ENCODE data around the gene TDRD3. TPM values are rescaled to one million over a fixed set of nuclear protein-coding genes. Genes with fewer than 3 reads are reported as not detected.

Gene TDRD3
- polyA plus RNA-seq, 1 donor, result 27.0 TPM

GRCh38 chr13:60603049-60603448 is 206.0 kb downstream of the TDRD3 start:
- Histone ChIP-seq H3K4me1 (ENCODE audit: control insufficient read depth, insufficient read depth, low read length) (no peaks in the 10 kb centered on the region), H3K27me3 (ENCODE audit: control insufficient read depth, insufficient read depth, low read length) (no peaks in the 10 kb centered on the region), H3K27ac (ENCODE audit: low read length) (no peak overlapping the region), H3K9me3 (ENCODE audit: control insufficient read depth, low read depth, low read length) (no peaks in the 10 kb centered on the region), H3K36me3 (ENCODE audit: control insufficient read depth, insufficient read depth, low read length) (no peaks in the 10 kb centered on the region), H3K4me3 (ENCODE audit: low read length) (no peak overlapping the region)
- no peak for DNase-seq
- WGBS (ENCODE audit: insufficient coverage, low lambda C conversion rate), result no CpG with 5 or more reads among the region's 2 CpGs

GRCh38 chr13:60604058-60604457 is 207.0 kb downstream of the TDRD3 start:
- Histone ChIP-seq H3K9me3 (ENCODE audit: control insufficient read depth, low read depth, low read length) (no peaks in the 10 kb centered on the region), H3K27ac (ENCODE audit: low read length) (no peak overlapping the region), H3K27me3 (ENCODE audit: control insufficient read depth, insufficient read depth, low read length) (no peaks in the 10 kb centered on the region), H3K36me3 (ENCODE audit: control insufficient read depth, insufficient read depth, low read length) (no peaks in the 10 kb centered on the region), H3K4me1 (ENCODE audit: control insufficient read depth, insufficient read depth, low read length) (no peaks in the 10 kb centered on the region), H3K4me3 (ENCODE audit: low read length) (no peak overlapping the region)
- DNase-seq, result no peak
- no CpG with 5 or more reads among the region's 6 CpGs for WGBS (ENCODE audit: insufficient coverage, low lambda C conversion rate)

DNA sequence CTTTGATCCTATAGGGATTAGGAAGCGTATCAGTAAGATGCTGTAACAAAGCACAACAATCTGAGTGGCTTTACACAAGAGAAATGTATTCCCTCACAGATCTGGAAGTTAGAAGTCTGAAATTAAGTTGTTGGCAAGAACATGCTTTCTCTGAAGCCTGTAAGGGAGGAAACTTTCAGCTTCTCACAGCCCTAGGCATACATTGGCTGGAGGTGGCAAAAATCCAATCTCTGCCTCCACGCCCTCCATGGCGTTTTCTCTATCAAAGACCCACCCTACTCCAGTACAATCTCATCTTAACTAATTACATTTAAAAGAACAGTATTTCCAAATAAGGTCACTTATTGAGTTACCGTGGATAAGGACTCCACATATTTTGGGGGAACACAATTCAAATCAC is 211.9 kb downstream of the TDRD3 start:
- Histone ChIP-seq H3K27me3 (ENCODE audit: control insufficient read depth, insufficient read depth, low read length) (no peaks in the 10 kb centered on the region), H3K9me3 (ENCODE audit: control insufficient read depth, low read depth, low read length) (no peaks in the 10 kb centered on the region), H3K4me1 (ENCODE audit: control insufficient read depth, insufficient read depth, low read length) (no peaks in the 10 kb centered on the region), H3K36me3 (ENCODE audit: control insufficient read depth, insufficient read depth, low read length) (no peaks in the 10 kb centered on the region), H3K27ac (ENCODE audit: low read length) (no peak overlapping the region), H3K4me3 (ENCODE audit: low read length) (no peak overlapping the region)
- DNase-seq, result no peak
- 100% methylated on average over 1 of the region's 4 CpGs for WGBS (ENCODE audit: insufficient coverage, low lambda C conversion rate)

GRCh38 chr13:60611523-60611922 is 214.5 kb downstream of the TDRD3 start:
- H3K9me3 ChIP-seq (ENCODE audit: control insufficient read depth, low read depth, low read length), result no peaks in the 10 kb centered on the region
- DNase-seq, result no peak
- no peak overlapping the region for H3K4me3 ChIP-seq (ENCODE audit: low read length)
- H3K36me3 ChIP-seq (ENCODE audit: control insufficient read depth, insufficient read depth, low read length), result no peaks in the 10 kb centered on the region
- H3K27me3 ChIP-seq (ENCODE audit: control insufficient read depth, insufficient read depth, low read length), result no peaks in the 10 kb centered on the region
- no peaks in the 10 kb centered on the region for H3K4me1 ChIP-seq (ENCODE audit: control insufficient read depth, insufficient read depth, low read length)
- WGBS (ENCODE audit: insufficient coverage, low lambda C conversion rate), result 100% methylated on average over 1 of the region's 2 CpGs
- no peak overlapping the region for H3K27ac ChIP-seq (ENCODE audit: low read length)

DNA sequence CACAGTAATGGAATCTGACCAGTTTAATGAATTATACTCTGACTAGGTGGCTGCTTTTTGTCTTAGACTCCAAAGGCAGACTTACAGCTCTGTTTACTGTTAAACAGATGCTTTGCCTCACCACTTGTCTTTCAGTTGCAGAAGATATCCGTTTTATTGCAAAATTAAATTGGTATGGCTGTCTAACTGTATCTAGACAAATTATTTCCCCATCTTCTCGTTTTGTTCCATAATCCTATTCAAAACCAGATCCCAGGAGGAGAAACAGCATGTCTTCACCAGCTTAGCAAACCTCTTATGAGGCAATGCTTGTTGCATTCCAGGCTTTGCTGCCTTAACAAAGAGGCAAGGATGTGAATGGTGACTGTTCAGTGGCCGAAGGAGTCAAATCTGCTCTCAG is 215.6 kb downstream of the TDRD3 start:
- H3K27me3 ChIP-seq (ENCODE audit: control insufficient read depth, insufficient read depth, low read length), result no peaks in the 10 kb centered on the region
- H3K9me3 ChIP-seq (ENCODE audit: control insufficient read depth, low read depth, low read length), result no peaks in the 10 kb centered on the region
- no peak for DNase-seq
- 53% methylated on average over 2 of the region's 3 CpGs for WGBS (ENCODE audit: insufficient coverage, low lambda C conversion rate)
- H3K36me3 ChIP-seq (ENCODE audit: control insufficient read depth, insufficient read depth, low read length), result no peaks in the 10 kb centered on the region
- no peak overlapping the region for H3K4me3 ChIP-seq (ENCODE audit: low read length)
- no peak overlapping the region for H3K27ac ChIP-seq (ENCODE audit: low read length)
- H3K4me1 ChIP-seq (ENCODE audit: control insufficient read depth, insufficient read depth, low read length), result no peaks in the 10 kb centered on the region

GRCh38 chr13:60613080-60613479 is 216.1 kb downstream of the TDRD3 start:
- WGBS (ENCODE audit: insufficient coverage, low lambda C conversion rate), result 100% methylated on average over 1 of the region's 1 CpG
- Histone ChIP-seq H3K27ac (ENCODE audit: low read length) (no peak overlapping the region), H3K9me3 (ENCODE audit: control insufficient read depth, low read depth, low read length) (no peaks in the 10 kb centered on the region), H3K4me3 (ENCODE audit: low read length) (no peak overlapping the region), H3K36me3 (ENCODE audit: control insufficient read depth, insufficient read depth, low read length) (no peaks in the 10 kb centered on the region), H3K4me1 (ENCODE audit: control insufficient read depth, insufficient read depth, low read length) (no peaks in the 10 kb centered on the region), H3K27me3 (ENCODE audit: control insufficient read depth, insufficient read depth, low read length) (no peaks in the 10 kb centered on the region)
- no peak for DNase-seq

GRCh38 chr13:60617991-60618733 is 221.1 kb downstream of the TDRD3 start:
- no peak overlapping the region for H3K4me3 ChIP-seq (ENCODE audit: low read length)
- whole genome bisulfite sequencing (ENCODE audit: insufficient coverage, low lambda C conversion rate), result no CpG with 5 or more reads among the region's 4 CpGs
- H3K27ac ChIP-seq (ENCODE audit: low read length), result no peak overlapping the region
- H3K27me3 ChIP-seq (ENCODE audit: control insufficient read depth, insufficient read depth, low read length), result no peaks in the 10 kb centered on the region
- no peaks in the 10 kb centered on the region for H3K9me3 ChIP-seq (ENCODE audit: control insufficient read depth, low read depth, low read length)
- no peak for DNase-seq
- no peaks in the 10 kb centered on the region for H3K36me3 ChIP-seq (ENCODE audit: control insufficient read depth, insufficient read depth, low read length)
- H3K4me1 ChIP-seq (ENCODE audit: control insufficient read depth, insufficient read depth, low read length), result no peaks in the 10 kb centered on the region

- no peak for DNase-seq
- Histone ChIP-seq H3K27me3 (ENCODE audit: control insufficient read depth, insufficient read depth, low read length) (no peaks in the 10 kb centered on the region), H3K9me3 (ENCODE audit: control insufficient read depth, low read depth, low read length) (no peaks in the 10 kb centered on the region), H3K4me1 (ENCODE audit: control insufficient read depth, insufficient read depth, low read length) (no peaks in the 10 kb centered on the region), H3K36me3 (ENCODE audit: control insufficient read depth, insufficient read depth, low read length) (no peaks in the 10 kb centered on the region), H3K27ac (ENCODE audit: low read length) (no peak overlapping the region), H3K4me3 (ENCODE audit: low read length) (no peak overlapping the region)
- WGBS (ENCODE audit: insufficient coverage, low lambda C conversion rate), result no CpG with 5 or more reads among the region's 2 CpGs
Observed at GRCh38 chr13:60619461-60619860, 222.4 kb downstream of the TDRD3 start.

GRCh38 chr13:60620611-60621395 is 223.8 kb downstream of the TDRD3 start:
- H3K9me3 ChIP-seq (ENCODE audit: control insufficient read depth, low read depth, low read length), result no peaks in the 10 kb centered on the region
- no peak overlapping the region for H3K4me3 ChIP-seq (ENCODE audit: low read length)
- H3K36me3 ChIP-seq (ENCODE audit: control insufficient read depth, insufficient read depth, low read length), result no peaks in the 10 kb centered on the region
- WGBS (ENCODE audit: insufficient coverage, low lambda C conversion rate), result 74% methylated on average over 3 of the region's 5 CpGs
- no peak overlapping the region for H3K27ac ChIP-seq (ENCODE audit: low read length)
- H3K4me1 ChIP-seq (ENCODE audit: control insufficient read depth, insufficient read depth, low read length), result no peaks in the 10 kb centered on the region
- no peaks in the 10 kb centered on the region for H3K27me3 ChIP-seq (ENCODE audit: control insufficient read depth, insufficient read depth, low read length)
- no peak for DNase-seq

GRCh38 chr13:60623151-60623550 is 226.1 kb downstream of the TDRD3 start:
- Histone ChIP-seq H3K4me3 (ENCODE audit: low read length) (no peak overlapping the region), H3K27ac (ENCODE audit: low read length) (no peak overlapping the region), H3K9me3 (ENCODE audit: control insufficient read depth, low read depth, low read length) (no peaks in the 10 kb centered on the region), H3K27me3 (ENCODE audit: control insufficient read depth, insufficient read depth, low read length) (no peaks in the 10 kb centered on the region), H3K4me1 (ENCODE audit: control insufficient read depth, insufficient read depth, low read length) (no peaks in the 10 kb centered on the region), H3K36me3 (ENCODE audit: control insufficient read depth, insufficient read depth, low read length) (no peaks in the 10 kb centered on the region)
- DNase-seq, result no peak
- 67% methylated on average over 1 of the region's 1 CpG for WGBS (ENCODE audit: insufficient coverage, low lambda C conversion rate)
